ENCODE data around the gene ARHGEF2. TPM values are rescaled to one million over a fixed set of nuclear protein-coding genes. Genes with fewer than 3 reads are reported as not detected.

The ARHGEF2 gene
- total RNA-seq, 1 experiment from 2014 or later = 90.1 TPM

- H3K27ac ChIP-seq (ENCODE audit: low read depth, low read length) = no peak overlapping the region
- H3K9me2 ChIP-seq (ENCODE audit: insufficient read depth) = no peaks in the 10 kb centered on the region
- no peaks in the 10 kb centered on the region for H3K79me2 ChIP-seq (ENCODE audit: insufficient read depth, low read length)
- ChIA-PET CTCF (interaction anchor here (1.1 to 1.2 kb wide), 3 partner anchors 34 to 333 kb away, joined by 3 to 14 read pairs (median 7); partner anchors contain the start of gene RAB25), RAD21 (ENCODE audit: low non-redundant PET in 1 of 2, low total read pairs in 2 of 2, uncharacterized antibody in 2 of 2, unreplicated experiment in 2 of 2) (interaction anchor here in 1 of 2 experiments (1.1 kb wide), 1 partner anchor 40 kb away, joined by 3 read pairs; no protein-coding TSS in a partner anchor), POLR2A (no interaction called here)
- no TSS peak for BruUV-seq (replicated peaks)
- DNase-seq (ENCODE audit: low read depth, low spot score) (no peak), ATAC-seq (no peak)
- TF ChIP-seq ELF1 (IDR thresholded peaks at IDR 0.05; ENCODE audit: borderline replicate concordance, low read depth) = no peak
- no peak for TF ChIP-seq MAX (IDR thresholded peaks at IDR 0.05)
- TF ChIP-seq ZFX (IDR thresholded peaks at IDR 0.05) = no peak
- no peak for TF ChIP-seq ATF3 (IDR thresholded peaks at IDR 0.05)
- TF ChIP-seq FOSL1 (IDR thresholded peaks at IDR 0.05; ENCODE audit: low read depth) = no peak
- H3K4me3 ChIP-seq (replicated peaks in 1 of 2; ENCODE audit: low read depth in 1 of 2, low read length in 2 of 2) = no peak overlapping the region
- H3K9ac ChIP-seq (ENCODE audit: low read length) = no peak overlapping the region
- H4K20me1 ChIP-seq (ENCODE audit: insufficient read depth) = no peaks in the 10 kb centered on the region
- H3K4me1 ChIP-seq (ENCODE audit: control insufficient read depth in 1 of 2, insufficient read depth in 2 of 2, low read length in 2 of 2) = peaks cover 4 to 10% of the 10 kb centered on the region in 2 experiments; a peak in 3 of 4 replicates
- H3K9me3 ChIP-seq (ENCODE audit: control insufficient read depth in 1 of 2, insufficient read depth in 1 of 2, low read depth in 1 of 2, low read length in 2 of 2) = no peaks in the 10 kb centered on the region
- no peak overlapping the region for H3K4me2 ChIP-seq (ENCODE audit: low read length)
- intact Hi-C loops (cut with micrococcal nuclease) = loop anchor here (1.0 kb wide), 1 partner anchor 40 kb away; no protein-coding TSS in a partner anchor
- no peaks in the 10 kb centered on the region for H3K27me3 ChIP-seq (ENCODE audit: insufficient read depth, low read length)
- no peaks in the 10 kb centered on the region for H3K36me3 ChIP-seq (ENCODE audit: control insufficient read depth in 1 of 2, insufficient read depth in 2 of 2, low read length in 2 of 2)
- H2AFZ ChIP-seq (ENCODE audit: low read depth, low read length, poor library complexity, severe bottlenecking) = peak overlapping the region; percentile 95
Observed at GRCh38 chr1:156026588-156026987, 48.2 kb upstream of the ARHGEF2 start.

GRCh38 chr1:156025876-156026275 is 47.5 kb upstream of the ARHGEF2 start:
- H3K4me1 ChIP-seq (ENCODE audit: control insufficient read depth in 1 of 2, insufficient read depth in 2 of 2, low read length in 2 of 2) = peaks cover 4 to 13% of the 10 kb centered on the region in 2 experiments; a peak in 3 of 4 replicates
- no peaks in the 10 kb centered on the region for H3K36me3 ChIP-seq (ENCODE audit: control insufficient read depth in 1 of 2, insufficient read depth in 2 of 2, low read length in 2 of 2)
- intact Hi-C loops (cut with micrococcal nuclease) = loop anchor here (1.0 kb wide), 1 partner anchor 40 kb away; no protein-coding TSS in a partner anchor
- POLR2A ChIA-PET = no interaction called here
- RAD21 ChIA-PET (ENCODE audit: low non-redundant PET in 1 of 2, low total read pairs in 2 of 2, uncharacterized antibody in 2 of 2, unreplicated experiment in 2 of 2) = interaction anchor here (0.9 to 1.1 kb wide), 2 partner anchors 34 to 40 kb away, joined by 3 to 4 read pairs; no protein-coding TSS in a partner anchor
- H2AFZ ChIP-seq (ENCODE audit: low read depth, low read length, poor library complexity, severe bottlenecking) = peak overlapping the region; percentile 95
- ATAC-seq (peak; percentile 98), DNase-seq (ENCODE audit: low read depth, low spot score) (peak; percentile 48)
- H3K27ac ChIP-seq (ENCODE audit: low read depth, low read length) = no peak overlapping the region
- peak overlapping the region; percentile 64 for H3K4me2 ChIP-seq (ENCODE audit: low read length)
- no peaks in the 10 kb centered on the region for H4K20me1 ChIP-seq (ENCODE audit: insufficient read depth)
- H3K79me2 ChIP-seq (ENCODE audit: insufficient read depth, low read length) = no peaks in the 10 kb centered on the region
- TF ChIP-seq EZH2 (IDR thresholded peaks at IDR 0.05) (no peak), SIN3A (IDR thresholded peaks at IDR 0.05; ENCODE audit: low read depth) (no peak), CTCF (IDR thresholded peaks at IDR 0.05 in 2 of 3, conservative IDR thresholded peaks at IDR 0.05 in 1 of 3; ENCODE audit: borderline replicate concordance in 1 of 3, insufficient read depth in 1 of 3, low read depth in 2 of 3, low read length in 2 of 3) (peak; percentile 73 to 93 (median 79)), RAD21 (IDR thresholded peaks at IDR 0.05; ENCODE audit: low read depth) (peak; percentile 65), YY1 (IDR thresholded peaks at IDR 0.05; ENCODE audit: extremely low read depth, insufficient replicate concordance, low read depth, low read length) (peak; percentile 20)
- CTCF ChIA-PET = interaction anchor here (0.7 to 2.0 kb wide), 8 partner anchors 14 to 334 kb away, joined by 3 to 14 read pairs (median 4); partner anchors contain the start of genes RAB25 and UBQLN4
- no TSS peak for BruUV-seq (replicated peaks)
- H3K27me3 ChIP-seq (ENCODE audit: insufficient read depth, low read length) = no peaks in the 10 kb centered on the region
- no peaks in the 10 kb centered on the region for H3K9me2 ChIP-seq (ENCODE audit: insufficient read depth)
- H3K9ac ChIP-seq (ENCODE audit: low read length) = peak overlapping the region; percentile 24; the same call in 1 of the 2 replicates
- H3K9me3 ChIP-seq (ENCODE audit: control insufficient read depth in 1 of 2, insufficient read depth in 1 of 2, low read depth in 1 of 2, low read length in 2 of 2) = no peaks in the 10 kb centered on the region
- no peak overlapping the region for H3K4me3 ChIP-seq (replicated peaks in 1 of 2; ENCODE audit: low read depth in 1 of 2, low read length in 2 of 2)
